ENCODE results near the gene BLOC1S1.
A peak's percentile ranks its signal among the peaks of the same experiment; 100 is the strongest.

BLOC1S1 gene

GRCh38 chr12:55715169-55715764 lies 579 bp upstream of the BLOC1S1 start:
- Histone ChIP-seq H3K4me1 (ENCODE audit: control insufficient read depth in 1 of 2, insufficient read depth in 2 of 2, low read length in 2 of 2) (peaks cover 43 to 56% of the 10 kb centered on the region in 2 donors), H3K27me3 (ENCODE audit: low read depth, low read length) (no peaks in the 10 kb centered on the region), H3K27ac (ENCODE audit: low read length) (peak overlapping the region; percentile 92), H3K4me3 (ENCODE audit: low read depth in 1 of 2, low read length in 2 of 2) (peak overlapping the region; percentile 82 to 86), H3K9me3 (ENCODE audit: control insufficient read depth in 1 of 2, low read length in 2 of 2) (no peaks in the 10 kb centered on the region), H3K36me3 (ENCODE audit: control insufficient read depth in 1 of 2, insufficient read depth in 2 of 2, low read length in 2 of 2) (no peaks in the 10 kb centered on the region)

GRCh38 chr12:55716582-55716957 lies 724 bp downstream of the BLOC1S1 start:
- H3K36me3 ChIP-seq (ENCODE audit: control insufficient read depth in 1 of 2, insufficient read depth in 2 of 2, low read length in 2 of 2): no peaks in the 10 kb centered on the region
- no peaks in the 10 kb centered on the region for H3K27me3 ChIP-seq (ENCODE audit: low read depth, low read length)
- peak overlapping the region; percentile 82 to 86 for H3K4me3 ChIP-seq (ENCODE audit: low read depth in 1 of 2, low read length in 2 of 2)
- no peaks in the 10 kb centered on the region for H3K9me3 ChIP-seq (ENCODE audit: control insufficient read depth in 1 of 2, low read length in 2 of 2)
- H3K4me1 ChIP-seq (ENCODE audit: control insufficient read depth in 1 of 2, insufficient read depth in 2 of 2, low read length in 2 of 2): peaks cover 49 to 69% of the 10 kb centered on the region in 2 donors
- H3K27ac ChIP-seq (ENCODE audit: low read length): peak overlapping the region; percentile 92

GRCh38 chr12:55717011-55718007 lies 1.5 kb downstream of the BLOC1S1 start:
- H3K9me3 ChIP-seq (ENCODE audit: control insufficient read depth in 1 of 2, low read length in 2 of 2): no peaks in the 10 kb centered on the region
- no peaks in the 10 kb centered on the region for H3K36me3 ChIP-seq (ENCODE audit: control insufficient read depth in 1 of 2, insufficient read depth in 2 of 2, low read length in 2 of 2)
- H3K27me3 ChIP-seq (ENCODE audit: low read depth, low read length): no peaks in the 10 kb centered on the region
- H3K27ac ChIP-seq (ENCODE audit: low read length): peak overlapping the region; percentile 92
- H3K4me3 ChIP-seq (ENCODE audit: low read depth in 1 of 2, low read length in 2 of 2): peak overlapping the region; percentile 82 to 86
- peaks cover 49 to 68% of the 10 kb centered on the region in 2 donors for H3K4me1 ChIP-seq (ENCODE audit: control insufficient read depth in 1 of 2, insufficient read depth in 2 of 2, low read length in 2 of 2)

DNA sequence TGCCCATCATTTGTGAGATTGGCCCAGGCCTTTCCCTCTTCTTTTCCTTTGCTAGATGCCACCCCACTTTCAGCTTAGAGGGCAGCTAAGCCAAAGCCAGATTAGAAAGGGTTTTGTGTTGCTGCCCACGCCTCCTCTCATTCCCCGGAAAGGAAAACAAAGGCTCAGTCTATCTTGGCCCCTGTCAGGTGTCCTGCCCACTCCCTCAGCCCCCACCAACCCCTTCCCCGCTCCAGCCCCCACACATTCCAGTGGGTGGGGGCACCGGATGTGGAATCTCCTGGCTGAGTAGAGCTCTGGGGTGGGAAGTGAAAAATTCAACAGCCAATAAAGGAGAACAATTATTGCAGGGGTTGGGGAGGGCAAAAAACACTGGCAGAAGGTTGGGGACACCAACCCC lies 2.2 kb downstream of the BLOC1S1 start:
- H3K9me3 ChIP-seq (ENCODE audit: control insufficient read depth in 1 of 2, low read length in 2 of 2): no peaks in the 10 kb centered on the region
- H3K4me1 ChIP-seq (ENCODE audit: control insufficient read depth in 1 of 2, insufficient read depth in 2 of 2, low read length in 2 of 2): peaks cover 49 to 66% of the 10 kb centered on the region in 2 donors
- H3K4me3 ChIP-seq (ENCODE audit: low read depth in 1 of 2, low read length in 2 of 2): peak overlapping the region in 1 of 2 donors; percentile 82
- H3K36me3 ChIP-seq (ENCODE audit: control insufficient read depth in 1 of 2, insufficient read depth in 2 of 2, low read length in 2 of 2): no peaks in the 10 kb centered on the region
- peak overlapping the region; percentile 92 for H3K27ac ChIP-seq (ENCODE audit: low read length)
- no peaks in the 10 kb centered on the region for H3K27me3 ChIP-seq (ENCODE audit: low read depth, low read length)

DNA sequence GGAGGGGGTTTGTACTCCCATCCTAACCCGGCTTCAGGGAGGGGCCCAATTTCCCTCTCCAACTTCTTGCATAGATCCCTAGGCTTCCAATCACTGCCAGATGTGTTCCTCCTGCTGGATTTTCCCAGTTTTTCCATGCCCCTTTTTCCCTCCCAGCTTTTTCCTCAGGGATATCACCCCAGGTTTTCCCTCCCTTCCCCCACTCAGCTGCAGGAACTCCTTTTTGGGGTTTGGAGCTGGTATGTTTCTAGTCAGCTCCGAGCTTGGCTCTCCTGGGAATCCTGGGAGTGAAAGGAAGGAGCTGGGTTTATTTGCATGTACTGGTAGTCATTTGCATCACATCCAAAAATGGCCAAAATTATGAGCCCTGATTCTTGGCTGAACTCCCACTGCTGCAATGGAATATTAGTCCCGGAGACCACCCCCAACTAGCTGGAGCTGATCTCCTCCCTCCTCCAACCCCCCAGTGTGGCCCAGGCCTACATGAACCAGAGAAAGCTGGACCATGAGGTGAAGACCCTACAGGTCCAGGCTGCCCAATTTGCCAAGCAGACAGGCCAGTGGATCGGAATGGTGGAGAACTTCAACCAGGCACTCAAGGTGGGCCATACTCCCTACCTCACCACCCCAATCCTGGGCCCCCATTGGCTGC lies 2.9 kb downstream of the BLOC1S1 start:
- no peaks in the 10 kb centered on the region for H3K9me3 ChIP-seq (ENCODE audit: control insufficient read depth in 1 of 2, low read length in 2 of 2)
- no peak overlapping the region for H3K4me3 ChIP-seq (ENCODE audit: low read depth in 1 of 2, low read length in 2 of 2)
- H3K36me3 ChIP-seq (ENCODE audit: control insufficient read depth in 1 of 2, insufficient read depth in 2 of 2, low read length in 2 of 2): peaks cover under 1 to 2% of the 10 kb centered on the region in 2 donors
- peaks cover 49 to 66% of the 10 kb centered on the region in 2 donors for H3K4me1 ChIP-seq (ENCODE audit: control insufficient read depth in 1 of 2, insufficient read depth in 2 of 2, low read length in 2 of 2)
- H3K27ac ChIP-seq (ENCODE audit: low read length): peak overlapping the region; percentile 92
- no peaks in the 10 kb centered on the region for H3K27me3 ChIP-seq (ENCODE audit: low read depth, low read length)

GRCh38 chr12:55719371-55719770 lies 3.5 kb downstream of the BLOC1S1 start:
- Histone ChIP-seq H3K9me3 (ENCODE audit: control insufficient read depth in 1 of 2, low read length in 2 of 2) (no peaks in the 10 kb centered on the region), H3K4me1 (ENCODE audit: control insufficient read depth in 1 of 2, insufficient read depth in 2 of 2, low read length in 2 of 2) (peaks cover 49 to 72% of the 10 kb centered on the region in 2 donors), H3K27ac (ENCODE audit: low read length) (peak overlapping the region; percentile 92), H3K4me3 (ENCODE audit: low read depth in 1 of 2, low read length in 2 of 2) (peak overlapping the region in 1 of 2 donors; percentile 1), H3K36me3 (ENCODE audit: control insufficient read depth in 1 of 2, insufficient read depth in 2 of 2, low read length in 2 of 2) (peaks cover 7 to 8% of the 10 kb centered on the region in 2 donors), H3K27me3 (ENCODE audit: low read depth, low read length) (no peaks in the 10 kb centered on the region)

- peaks cover 49 to 77% of the 10 kb centered on the region in 2 donors for H3K4me1 ChIP-seq (ENCODE audit: control insufficient read depth in 1 of 2, insufficient read depth in 2 of 2, low read length in 2 of 2)
- H3K36me3 ChIP-seq (ENCODE audit: control insufficient read depth in 1 of 2, insufficient read depth in 2 of 2, low read length in 2 of 2): peaks cover 14 to 15% of the 10 kb centered on the region in 2 donors
- no peaks in the 10 kb centered on the region for H3K9me3 ChIP-seq (ENCODE audit: control insufficient read depth in 1 of 2, low read length in 2 of 2)
- H3K27ac ChIP-seq (ENCODE audit: low read length): peak within 1 kb of the TSS; percentile 92
- H3K4me3 ChIP-seq (ENCODE audit: low read depth in 1 of 2, low read length in 2 of 2): peak within 1 kb of the TSS in 1 of 2 donors; percentile 47
- H3K27me3 ChIP-seq (ENCODE audit: low read depth, low read length): no peaks in the 10 kb centered on the region
Measured at GRCh38 chr12:55720071-55720564, 4.3 kb downstream of the BLOC1S1 start, which contains the start of gene RDH5. RDH5 (plus strand) TSS chr12:55720393; CDS start chr12:55721185, 792 bp downstream.

- peak overlapping the region in 1 of 2 donors; percentile 47 for H3K4me3 ChIP-seq (ENCODE audit: low read depth in 1 of 2, low read length in 2 of 2)
- H3K4me1 ChIP-seq (ENCODE audit: control insufficient read depth in 1 of 2, insufficient read depth in 2 of 2, low read length in 2 of 2): peaks cover 42 to 80% of the 10 kb centered on the region in 2 donors
- H3K27ac ChIP-seq (ENCODE audit: low read length): peak overlapping the region; percentile 92
- peaks cover 22 to 24% of the 10 kb centered on the region in 2 donors for H3K36me3 ChIP-seq (ENCODE audit: control insufficient read depth in 1 of 2, insufficient read depth in 2 of 2, low read length in 2 of 2)
- no peaks in the 10 kb centered on the region for H3K9me3 ChIP-seq (ENCODE audit: control insufficient read depth in 1 of 2, low read length in 2 of 2)
- H3K27me3 ChIP-seq (ENCODE audit: low read depth, low read length): no peaks in the 10 kb centered on the region
Measured at GRCh38 chr12:55720894-55721444, 5.1 kb downstream of the BLOC1S1 start.

- Histone ChIP-seq H3K4me3 (ENCODE audit: low read depth in 1 of 2, low read length in 2 of 2) (no peak overlapping the region), H3K27ac (ENCODE audit: low read length) (peak overlapping the region; percentile 92), H3K9me3 (ENCODE audit: control insufficient read depth in 1 of 2, low read length in 2 of 2) (no peaks in the 10 kb centered on the region), H3K36me3 (ENCODE audit: control insufficient read depth in 1 of 2, insufficient read depth in 2 of 2, low read length in 2 of 2) (peaks cover 28 to 29% of the 10 kb centered on the region in 2 donors), H3K27me3 (ENCODE audit: low read depth, low read length) (no peaks in the 10 kb centered on the region), H3K4me1 (ENCODE audit: control insufficient read depth in 1 of 2, insufficient read depth in 2 of 2, low read length in 2 of 2) (peaks cover 42 to 84% of the 10 kb centered on the region in 2 donors)
Measured at GRCh38 chr12:55721601-55722213, 5.9 kb downstream of the BLOC1S1 start.

DNA sequence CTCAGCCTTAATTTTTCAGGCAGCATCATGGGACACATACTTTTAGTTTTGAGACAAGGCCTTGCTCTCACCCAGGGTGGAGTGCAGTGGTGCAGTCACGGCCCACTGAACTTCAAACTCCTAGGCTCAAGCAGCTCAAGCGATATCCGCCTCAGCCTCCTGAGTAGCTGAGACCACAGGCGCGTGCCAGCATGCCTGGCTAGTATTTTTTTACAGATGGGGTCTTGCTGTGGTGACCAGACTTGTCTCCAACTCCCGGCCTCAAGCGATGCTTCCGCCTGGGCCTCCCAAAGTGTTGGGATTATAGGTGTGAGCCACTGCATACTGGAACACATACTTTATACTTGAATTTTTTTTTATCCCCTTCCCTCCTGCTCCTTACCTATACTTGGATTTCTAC lies 7.1 kb downstream of the BLOC1S1 start:
- peaks cover 29 to 34% of the 10 kb centered on the region in 2 donors for H3K36me3 ChIP-seq (ENCODE audit: control insufficient read depth in 1 of 2, insufficient read depth in 2 of 2, low read length in 2 of 2)
- no peak overlapping the region for H3K27ac ChIP-seq (ENCODE audit: low read length)
- H3K9me3 ChIP-seq (ENCODE audit: control insufficient read depth in 1 of 2, low read length in 2 of 2): no peaks in the 10 kb centered on the region
- peaks cover 36 to 83% of the 10 kb centered on the region in 2 donors for H3K4me1 ChIP-seq (ENCODE audit: control insufficient read depth in 1 of 2, insufficient read depth in 2 of 2, low read length in 2 of 2)
- no peaks in the 10 kb centered on the region for H3K27me3 ChIP-seq (ENCODE audit: low read depth, low read length)
- H3K4me3 ChIP-seq (ENCODE audit: low read depth in 1 of 2, low read length in 2 of 2): no peak overlapping the region
